ENCODE data around the gene STK39.

- TF ChIP-seq EZH2phosphoT487 (IDR thresholded peaks at IDR 0.05; ENCODE audit: insufficient read depth, low read depth) (no peak), EZH2 (IDR thresholded peaks at IDR 0.05; ENCODE audit: insufficient read depth, poor library complexity, severe bottlenecking) (no peak)
Observed at GRCh38 chr2:167916756-167917155, 330.6 kb downstream of the STK39 start.

All from GM23248 (cell line).